Stimulated activated CD4-positive, alpha-beta T cell treated with anti-CD3 and anti-CD28 coated beads, Interleukin-2, amount 100 ng/mL, for 4 hours (primary cell): Measurements from ENCODE around the gene CIB4.
"Not testable (repeated sequence)": the region's sequence is repeated elsewhere in the genome, so short reads cannot be mapped to it uniquely, and the experiment has no call there.

Source experiments
- DNase-seq: peaks from one replicate; pipeline ENCODE4 v3.0.0-alpha.2; 2020; ENCODE audit warnings: low read depth

Gene CIB4

DNA sequence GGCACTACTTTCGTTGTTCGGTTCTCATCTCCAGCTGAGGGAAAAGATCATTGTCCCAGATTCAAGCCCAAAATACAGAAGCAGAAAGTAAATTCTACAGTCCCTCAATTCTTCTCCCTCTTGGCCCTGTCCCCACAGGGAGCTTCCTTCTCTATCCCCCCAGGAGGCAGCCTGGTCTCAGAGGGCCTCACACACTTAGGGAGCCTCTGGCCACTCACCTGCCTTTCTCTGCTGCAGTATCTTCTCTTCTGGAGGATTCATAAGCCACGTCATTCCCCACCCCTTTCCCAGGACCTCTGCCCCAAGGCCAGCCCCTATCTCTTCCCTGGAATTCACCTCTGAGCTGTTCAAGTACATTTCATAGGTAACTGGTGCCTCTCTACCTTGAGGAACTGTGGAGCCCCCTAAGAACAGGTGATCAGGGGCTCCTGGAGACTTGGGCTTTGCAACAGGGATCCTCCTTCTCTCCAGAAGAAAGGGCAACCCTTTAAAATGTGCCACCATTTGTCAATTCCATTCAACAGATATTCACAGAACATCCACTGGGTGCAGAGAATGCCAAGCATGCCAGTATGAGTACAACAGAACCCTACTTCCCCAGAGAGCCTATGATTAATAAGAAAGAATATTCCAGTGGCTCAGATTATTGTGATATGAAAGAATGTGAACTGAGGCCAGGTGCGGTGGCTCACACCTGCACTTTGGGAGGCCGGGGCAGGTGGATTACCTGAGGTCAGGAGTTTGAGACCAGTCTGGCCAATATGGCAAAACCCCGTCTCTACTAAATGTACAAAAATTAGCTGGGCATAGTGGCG, 72.9 kb downstream of the CIB4 start:
- no peak for DNase-seq

DNA sequence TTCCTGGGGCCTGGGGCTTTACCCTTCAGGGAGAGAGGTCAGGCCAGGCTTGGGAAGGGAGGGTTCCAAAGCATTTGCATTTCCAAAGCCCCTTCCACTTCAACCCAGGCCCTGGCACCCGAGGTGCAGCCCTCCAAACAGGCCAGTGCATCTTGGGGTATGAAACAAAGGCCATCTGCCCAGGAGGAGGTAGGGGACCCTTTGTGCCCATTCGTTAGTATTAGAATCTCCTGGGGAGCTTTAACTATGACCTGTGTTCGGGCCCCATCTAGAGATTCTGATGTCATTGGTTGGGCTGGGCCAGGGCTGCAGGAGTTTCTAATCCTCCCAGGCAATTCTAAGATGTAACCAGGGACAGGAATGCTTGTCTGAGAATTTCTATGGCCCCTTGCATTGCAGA, 73.6 kb downstream of the CIB4 start:
- no peak for DNase-seq

DNA sequence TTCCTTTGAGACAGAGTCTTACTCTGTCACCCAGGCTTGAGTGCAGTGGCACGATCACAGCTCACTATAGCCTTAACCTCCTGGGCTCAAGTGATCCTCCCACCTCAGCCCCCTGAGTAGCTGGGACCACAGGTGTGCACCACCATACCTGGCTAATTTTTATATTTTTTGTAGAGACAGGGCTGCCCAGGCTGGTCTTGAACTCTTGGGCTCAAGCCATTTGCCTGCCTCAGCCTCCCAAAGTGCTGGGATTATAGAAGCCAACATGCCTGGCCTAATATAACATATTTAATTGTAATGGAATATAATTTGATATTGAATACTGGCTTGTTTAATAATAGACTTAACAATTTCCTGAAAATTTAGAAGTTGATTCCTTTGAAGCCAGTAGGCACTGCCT, 74.4 kb downstream of the CIB4 start:
- DNase-seq: not testable (repeated sequence)

DNA sequence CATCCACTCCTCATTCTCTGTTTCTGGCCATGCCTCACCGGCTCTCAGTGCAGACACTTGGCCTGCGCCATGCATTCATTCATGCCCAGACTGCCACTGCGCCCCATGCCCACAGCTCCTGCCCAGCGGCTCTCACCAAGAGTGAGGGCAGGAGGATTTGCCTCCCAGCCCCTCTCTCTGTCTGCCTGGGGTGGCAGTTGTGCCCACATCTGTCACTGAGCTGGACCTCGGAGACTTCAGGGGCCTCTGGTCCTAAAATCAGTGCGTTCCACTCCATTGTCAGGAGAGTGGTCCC, 75.1 kb downstream of the CIB4 start:
- DNase-seq: no peak

DNA sequence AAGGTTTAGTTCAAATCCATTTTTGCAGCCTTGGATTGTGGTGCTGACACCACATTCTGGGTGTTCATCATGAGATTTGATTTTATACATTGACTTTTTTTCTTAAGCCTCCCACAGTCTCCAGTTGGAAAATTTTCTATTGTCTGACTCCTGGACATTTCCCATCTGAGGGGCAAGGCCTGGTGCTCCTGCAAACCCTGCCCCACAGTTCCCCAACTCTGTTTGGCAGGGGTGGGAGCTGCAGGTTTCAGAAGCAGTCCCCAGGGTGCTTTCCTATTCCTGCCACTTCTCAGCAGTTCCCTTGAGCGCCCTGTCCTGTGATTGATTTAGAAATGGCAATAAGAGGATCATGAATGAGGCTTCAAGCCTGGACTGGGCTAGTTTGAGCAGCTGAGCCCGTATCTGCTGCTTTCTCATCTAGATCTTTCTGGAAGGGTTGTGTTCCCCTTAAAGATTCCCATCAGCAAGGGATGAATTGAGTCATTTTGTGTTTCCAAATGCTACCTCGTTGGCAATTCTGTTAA, 77.0 kb downstream of the CIB4 start:
- no peak for DNase-seq

DNA sequence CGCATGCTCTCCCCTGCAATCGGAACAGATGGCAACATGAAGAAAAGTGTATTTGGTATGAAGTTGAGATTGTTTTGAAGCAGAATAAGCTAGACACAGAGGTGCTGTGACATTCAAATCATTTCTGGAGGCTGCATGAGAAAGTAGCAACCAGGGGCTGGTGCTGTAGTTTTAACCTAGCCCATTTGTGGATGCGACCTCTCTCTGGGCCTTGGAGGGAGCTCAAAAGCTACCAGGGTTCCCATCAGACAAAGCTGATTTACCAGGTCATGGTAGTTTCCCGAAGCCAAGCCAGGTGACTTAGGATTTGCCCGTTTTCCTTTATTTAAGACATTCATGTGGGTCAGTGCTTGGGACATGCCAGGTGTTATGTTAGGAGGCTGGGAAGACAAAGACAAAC, 77.5 kb downstream of the CIB4 start:
- DNase-seq: no peak

DNA sequence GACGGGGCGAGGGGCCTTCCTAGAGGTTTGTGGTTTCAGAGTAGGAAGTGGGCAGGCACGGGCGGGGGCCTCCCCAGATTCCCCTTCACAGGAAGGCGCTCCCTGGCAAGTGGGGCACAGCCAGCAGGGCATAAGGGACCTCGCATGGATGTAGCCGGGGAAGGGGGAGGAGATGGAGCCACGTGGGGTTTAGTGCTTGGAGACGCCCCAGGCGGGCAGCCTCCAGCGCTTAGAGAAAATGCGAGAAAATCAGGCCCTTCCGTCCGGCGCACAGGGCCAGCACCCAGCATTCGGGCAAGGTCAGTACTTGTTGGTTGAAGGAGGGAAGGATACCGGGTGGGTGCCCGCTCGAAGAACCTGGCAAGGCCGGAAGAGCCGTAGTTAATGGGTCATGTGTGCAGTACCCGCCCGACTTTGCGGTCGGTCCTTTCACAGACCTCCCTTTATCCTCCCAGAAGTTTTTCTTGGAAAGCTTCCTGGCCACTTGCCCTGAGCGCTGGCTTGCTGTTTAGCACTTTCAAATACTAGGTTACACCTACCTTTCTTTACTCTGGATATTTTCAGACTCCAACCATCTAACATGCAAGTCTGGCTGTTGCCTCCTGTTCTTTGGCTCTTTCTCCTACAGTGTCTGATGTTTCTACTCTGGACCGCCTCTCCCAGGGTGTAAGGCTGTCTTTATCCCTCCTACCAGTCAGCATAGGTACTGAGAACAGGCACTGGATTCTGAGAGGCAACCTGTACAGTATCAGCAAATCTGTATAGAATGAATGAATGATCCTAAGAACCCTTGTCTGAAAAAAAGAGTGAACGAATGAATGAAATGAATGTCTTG, 78.1 kb downstream of the CIB4 start:
- no peak for DNase-seq

DNA sequence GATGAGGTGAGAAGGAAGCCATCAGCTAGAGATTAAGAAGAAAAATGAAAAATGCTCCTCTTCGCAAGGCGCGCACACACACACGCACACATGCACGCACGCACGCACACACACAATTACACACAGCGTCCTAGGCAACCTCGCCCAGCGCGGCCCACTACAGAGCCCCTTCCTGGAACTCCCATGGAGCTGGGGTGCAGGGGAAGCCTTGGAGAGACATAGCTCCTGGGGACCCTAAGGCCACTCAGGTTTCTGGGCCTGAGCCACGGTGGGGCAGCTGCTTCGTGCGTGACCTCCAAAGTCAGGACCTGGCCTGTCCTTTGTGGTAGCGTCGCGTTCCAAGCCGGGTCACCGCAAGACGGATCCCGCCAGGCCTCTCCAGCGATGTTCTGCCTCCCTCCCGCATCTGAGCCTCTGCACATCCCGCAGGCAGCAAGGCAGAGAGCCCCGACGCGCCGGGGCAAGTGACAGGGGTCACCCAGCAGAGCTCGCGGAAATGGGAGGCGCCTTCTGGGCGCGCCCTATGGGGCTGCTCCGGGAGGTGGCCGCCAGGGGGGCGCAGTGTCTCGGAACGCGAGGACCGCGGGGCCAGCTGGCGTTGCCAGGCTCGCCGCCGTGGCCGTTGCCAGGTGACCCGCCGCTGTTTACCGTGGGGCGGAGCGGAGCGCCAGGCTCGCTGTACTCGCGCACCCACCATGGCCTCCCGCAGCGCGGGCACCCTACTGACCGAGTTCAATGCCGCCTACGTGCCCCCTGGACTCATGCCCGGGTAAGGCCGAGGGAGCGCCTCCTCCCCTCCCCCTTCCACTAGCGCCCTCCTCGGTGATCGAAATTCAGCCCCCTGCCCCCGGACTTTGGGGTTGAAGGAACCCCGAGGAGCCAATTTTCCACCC, 79.0 kb downstream of the CIB4 start:
- DNase-seq: no peak

DNA sequence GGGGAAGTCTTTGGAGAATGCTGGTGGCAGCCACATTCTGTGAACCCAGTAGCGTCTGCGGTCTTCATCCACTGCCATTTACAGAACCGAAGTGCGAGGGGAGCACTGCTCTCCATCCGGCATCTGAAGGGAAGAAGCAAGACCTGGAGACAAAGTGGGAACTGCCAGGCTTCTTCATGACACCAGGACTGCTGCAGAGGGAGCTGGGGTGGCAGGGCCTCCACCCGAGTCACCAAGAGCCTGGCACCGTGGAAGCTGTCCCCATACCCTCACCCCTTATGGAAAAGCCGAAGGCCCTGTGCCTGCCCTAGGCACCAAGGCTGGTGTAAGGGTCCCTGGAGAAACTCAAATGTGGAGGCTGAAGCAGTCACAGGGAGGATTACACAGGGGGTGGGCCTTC, 79.8 kb downstream of the CIB4 start:
- DNase-seq: no peak

DNA sequence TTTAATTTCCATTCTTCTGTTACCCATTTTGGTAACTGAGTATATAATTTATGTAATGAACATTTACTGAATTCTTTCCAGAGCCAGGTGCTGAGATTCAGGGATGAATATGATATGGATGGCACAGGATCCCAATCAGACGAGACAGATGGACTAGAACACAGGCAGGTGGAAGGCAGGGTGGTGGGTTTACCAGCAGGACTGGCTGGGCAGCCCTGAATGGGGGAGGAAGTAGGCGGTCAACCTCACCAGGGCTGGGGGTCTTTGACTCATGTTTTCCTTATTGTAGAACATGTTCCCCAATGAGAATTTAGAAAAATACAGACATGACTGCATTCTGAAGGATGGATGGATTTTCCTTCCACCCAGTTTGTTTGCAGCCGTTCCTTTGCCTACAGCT, 80.3 kb downstream of the CIB4 start:
- DNase-seq: no peak

DNA sequence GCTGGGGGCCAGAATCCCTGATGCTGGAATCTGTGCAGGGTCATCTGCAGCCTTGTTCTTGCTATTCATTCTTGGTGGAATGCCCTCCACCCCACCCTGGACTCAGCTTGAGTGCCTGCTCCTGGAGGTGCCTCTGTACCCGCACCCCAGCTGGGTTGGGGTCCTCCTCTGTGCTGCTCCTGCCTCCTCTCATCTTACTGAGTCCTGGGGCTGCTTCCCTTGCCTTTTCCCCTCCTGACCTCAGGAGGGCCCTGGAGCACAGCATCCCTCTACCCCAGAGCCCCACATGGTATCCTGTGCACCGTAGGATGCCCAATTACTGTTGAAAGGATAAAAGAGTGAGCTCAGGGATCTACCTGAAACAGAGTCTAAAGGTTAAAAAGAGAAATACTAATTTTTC, 81.6 kb downstream of the CIB4 start:
- DNase-seq: no peak

DNA sequence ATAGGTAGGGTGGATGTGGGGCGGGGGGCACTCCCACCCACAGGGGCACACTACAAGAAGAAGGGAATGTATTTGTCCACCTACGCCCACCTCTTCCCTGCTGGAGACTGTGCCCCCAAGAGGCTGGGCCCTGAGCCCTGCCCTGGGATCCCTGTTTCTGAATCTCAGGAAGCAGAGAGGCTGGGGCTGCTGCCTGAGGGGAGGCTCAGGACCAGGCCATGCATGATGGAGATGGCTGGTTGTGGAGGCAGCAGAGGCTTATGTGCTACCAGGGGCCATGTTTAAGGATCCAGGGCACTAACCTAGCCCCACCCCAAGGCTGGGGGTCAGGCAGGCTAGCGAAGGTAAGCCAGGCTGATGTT, 82.1 kb downstream of the CIB4 start:
- DNase-seq: no peak

DNA sequence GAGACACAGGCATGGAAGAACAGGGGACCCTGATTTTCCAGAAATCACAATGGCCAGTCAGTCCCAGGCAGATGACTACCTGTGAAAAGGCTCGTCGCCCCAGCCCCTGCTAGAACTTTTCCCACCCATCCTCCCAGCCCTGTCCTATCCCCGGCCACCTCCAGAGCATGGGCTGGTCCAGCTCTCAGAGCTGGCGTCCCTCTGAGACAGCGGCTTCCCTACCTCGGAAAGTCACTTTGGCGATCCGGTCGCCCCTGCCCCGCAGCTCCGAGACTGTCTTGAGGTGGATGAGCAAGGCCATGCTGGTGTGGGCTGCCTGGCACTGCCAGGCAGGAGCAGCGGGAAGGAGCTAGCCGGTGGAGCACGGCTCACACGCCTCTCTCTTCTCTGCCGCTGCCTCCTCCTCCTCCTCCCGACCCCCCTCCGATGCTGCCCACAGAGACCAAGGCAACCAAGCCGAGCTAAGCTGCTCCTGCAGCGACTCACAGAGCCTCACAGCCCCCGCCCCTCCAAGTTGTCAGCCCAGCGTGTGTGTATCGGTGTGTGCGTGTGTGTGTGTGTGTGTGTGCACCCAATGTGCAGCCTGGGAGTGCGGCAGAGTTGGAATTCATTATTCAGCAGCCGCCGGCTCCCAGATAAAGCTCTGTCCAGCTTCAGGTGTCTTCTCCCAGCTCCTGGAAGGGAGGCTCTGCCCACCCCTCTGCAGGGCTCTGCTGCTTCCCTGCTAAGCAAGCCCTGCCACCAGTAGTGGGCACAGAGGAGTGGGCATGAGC, 82.7 kb downstream of the CIB4 start:
- no peak for DNase-seq

DNA sequence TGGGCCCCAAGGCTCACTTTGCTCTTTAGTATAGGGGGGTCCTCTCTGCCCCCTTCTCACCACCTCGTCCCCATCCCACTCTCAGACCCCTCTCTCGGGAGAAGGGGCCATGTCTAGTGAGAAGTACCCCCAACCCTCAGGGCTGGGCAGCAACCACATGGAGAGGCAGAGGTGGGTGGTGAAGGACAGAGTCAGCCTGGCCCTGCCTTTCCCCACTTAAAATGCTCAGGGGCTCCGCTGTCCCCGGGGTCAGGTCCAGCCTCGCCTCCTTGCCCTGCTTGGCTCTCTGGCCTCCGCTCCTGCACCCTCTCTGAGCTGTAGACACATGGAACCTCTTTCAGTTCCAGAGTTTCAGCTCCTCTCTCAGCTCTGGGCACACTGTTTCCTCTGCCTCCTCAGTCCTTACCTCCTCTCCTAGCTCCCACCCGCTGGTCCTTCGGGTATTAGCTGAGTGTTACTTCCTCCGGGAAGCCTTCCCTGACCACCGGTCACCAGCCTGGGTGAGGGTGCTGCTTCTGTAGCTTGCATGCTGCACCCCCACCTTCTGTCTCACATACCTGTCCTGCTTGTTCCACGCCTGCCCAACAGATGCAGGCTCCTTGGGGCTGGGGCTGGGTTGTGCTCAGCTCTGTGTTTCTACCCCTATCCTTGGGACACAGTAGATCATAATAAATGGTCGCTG, 83.8 kb downstream of the CIB4 start:
- no peak for DNase-seq

DNA sequence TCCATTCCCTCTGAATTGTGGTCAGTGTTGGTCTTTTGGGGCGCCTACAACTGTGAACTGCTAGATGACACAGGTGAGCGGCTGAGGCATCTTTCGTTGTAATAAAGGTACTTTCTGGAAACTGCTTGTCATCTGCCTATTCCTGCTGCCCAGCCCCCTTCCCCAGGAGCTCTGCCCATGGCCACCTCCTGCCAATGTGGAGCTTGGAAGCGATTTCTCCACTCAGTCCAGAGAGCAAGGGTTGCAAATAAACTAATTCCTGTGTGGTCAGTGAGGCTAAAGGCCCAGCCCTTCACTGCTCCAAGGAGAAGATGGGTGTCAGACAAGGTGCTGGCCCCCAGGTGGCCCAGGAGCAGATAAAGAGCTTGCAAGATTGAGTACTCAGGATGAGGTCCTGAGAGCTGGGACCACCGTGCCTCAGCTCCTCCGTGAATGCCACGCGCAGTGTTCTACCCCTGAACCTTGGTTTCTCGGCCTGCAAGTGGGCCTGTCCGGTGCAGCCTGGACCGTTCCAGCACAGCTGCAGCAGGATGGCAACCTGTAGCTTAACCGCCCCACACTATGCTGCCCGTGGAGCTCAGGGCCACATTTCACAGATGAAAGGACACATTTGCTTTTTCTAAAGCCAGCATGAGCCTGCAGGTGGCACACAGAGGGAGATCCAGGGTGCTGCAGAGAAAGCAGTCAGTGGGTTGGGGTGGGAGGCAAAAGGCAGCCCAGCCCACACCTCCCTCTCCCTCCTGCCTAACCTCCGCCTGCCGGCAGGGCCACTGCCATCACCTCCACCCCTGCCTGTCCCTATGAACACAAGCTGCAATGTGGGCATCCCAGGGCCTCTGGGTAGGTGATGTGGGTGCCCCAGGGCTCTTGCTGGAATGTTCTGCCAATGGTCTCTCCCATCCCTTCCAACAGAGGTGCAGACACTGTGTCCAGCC, 84.6 kb downstream of the CIB4 start:
- DNase-seq: no peak

DNA sequence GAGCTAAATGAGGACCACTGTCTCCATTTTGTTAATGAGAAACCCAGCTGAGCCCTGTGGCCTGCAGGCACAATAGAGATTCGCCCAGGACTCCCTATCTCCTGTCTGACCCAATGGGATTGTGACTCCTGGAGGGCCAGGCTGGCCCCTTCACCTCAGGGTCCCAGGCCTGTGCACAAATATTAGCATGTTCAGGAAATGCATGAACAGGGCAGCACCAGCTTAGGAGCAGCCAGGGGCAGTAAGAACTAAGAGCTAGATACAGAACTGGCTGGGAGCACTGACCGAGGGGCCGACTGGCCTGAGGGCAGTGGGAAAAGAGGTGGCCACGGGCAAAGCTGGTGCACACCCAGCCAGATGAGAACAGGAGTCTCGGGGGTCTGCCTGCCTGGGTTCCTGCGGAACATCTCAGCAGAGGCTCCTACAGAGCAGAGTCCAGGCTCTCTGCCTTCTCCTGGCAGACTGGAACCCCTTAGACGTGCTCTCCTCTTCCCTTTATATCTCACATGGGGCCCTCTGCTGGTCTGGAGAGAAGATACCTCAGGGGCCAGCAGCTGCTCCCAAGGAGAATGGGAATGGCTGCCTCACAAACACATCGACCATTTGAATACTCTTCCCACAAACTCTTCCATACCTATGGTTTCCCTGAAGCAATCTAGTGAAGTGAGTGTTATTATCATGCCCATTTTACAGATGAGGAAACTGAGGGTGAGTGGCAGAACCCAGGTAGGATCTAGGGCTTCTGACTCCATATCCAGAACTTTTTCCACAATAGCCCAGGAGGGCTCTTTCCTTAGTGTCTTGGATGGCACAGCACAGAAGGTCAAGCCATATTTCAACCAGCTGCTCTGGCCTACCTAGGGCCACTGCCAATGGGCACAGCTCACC, 85.7 kb downstream of the CIB4 start:
- no peak for DNase-seq

DNA sequence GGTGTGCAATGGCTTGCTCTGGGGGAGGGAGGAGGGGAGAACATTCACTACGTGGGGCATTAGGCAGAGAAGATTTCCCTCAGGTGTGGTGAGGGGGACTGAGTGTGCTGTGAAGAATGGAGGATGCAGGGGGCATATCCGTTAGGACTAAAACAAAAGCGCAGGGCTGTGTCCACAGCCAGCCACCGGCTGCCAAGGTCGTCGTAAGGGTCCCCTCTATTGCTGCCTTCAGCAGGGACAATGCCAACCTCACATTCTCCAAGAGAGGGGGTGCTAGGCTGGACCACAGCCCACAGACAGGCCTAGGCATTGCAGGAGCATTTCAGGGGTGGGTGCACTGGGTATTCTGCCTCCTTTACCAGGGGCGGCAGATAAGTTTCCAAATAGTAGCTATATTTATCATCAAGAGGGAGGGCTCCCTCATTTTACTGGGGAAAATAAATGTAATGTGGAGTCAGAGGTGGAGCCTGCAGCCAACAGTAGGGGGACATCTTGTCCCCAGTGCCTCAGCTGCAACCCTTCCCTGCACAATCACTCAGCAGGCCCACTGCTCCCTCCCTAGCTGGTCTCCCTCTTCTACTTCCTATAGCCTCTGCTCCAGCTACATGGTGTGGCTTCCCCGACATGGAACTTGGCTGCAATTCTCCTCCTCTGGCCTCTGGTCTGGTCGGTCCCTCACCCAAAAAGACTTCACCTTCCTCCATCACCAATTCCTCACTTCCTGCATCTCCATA, 88.4 kb downstream of the CIB4 start:
- no peak for DNase-seq

DNA sequence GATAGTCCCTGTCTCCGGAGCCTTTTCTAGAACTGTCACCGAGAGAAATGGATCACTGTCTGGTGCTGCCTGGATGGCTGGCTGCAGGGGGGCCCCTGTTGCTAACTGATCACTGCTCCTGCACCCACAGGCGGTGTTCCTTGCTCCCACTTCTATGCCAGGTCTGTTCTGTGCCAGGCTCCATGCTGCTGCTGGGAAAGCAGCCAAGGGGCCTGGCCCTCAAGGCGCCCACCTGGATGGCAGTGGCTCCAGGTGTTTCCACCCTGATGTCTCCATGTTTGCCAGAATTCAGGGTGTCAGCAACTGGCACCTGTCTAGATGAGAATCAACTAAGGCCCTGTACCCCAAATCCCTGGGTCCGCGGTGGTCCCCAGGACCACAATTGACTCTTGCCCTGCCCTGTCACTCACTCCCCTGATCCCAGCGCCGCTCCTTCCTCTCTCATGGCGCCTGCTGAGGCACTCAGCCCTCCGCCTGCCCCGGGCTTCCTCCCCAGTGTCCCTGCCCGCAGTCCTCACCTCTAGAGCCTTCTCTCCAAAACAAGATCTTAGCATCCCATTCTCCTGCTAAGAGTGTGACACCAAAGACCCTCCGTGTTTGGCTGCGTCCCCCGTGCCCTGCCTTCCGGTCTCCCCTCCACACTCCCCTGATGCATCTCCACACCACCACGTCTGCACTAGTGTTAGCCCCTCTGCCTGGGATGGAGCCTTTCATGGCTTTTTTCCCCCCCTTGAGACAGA, 90.7 kb downstream of the CIB4 start:
- no peak for DNase-seq
